Activated T-cell treated with anti-CD3 and anti-CD28 coated beads, Interleukin-2, amount 50 U/mL, for 1 hour (primary cell): Measurements from ENCODE around the gene SERGEF.
A peak's percentile ranks its signal among the peaks of the same experiment; 100 is the strongest.

Experiments used
- DNase-seq: peaks from one replicate; pipeline ENCODE4 v3.0.0-alpha.2; 2020

Gene SERGEF

GRCh38 chr11:17766073-17766359 is 246.8 kb downstream of the SERGEF start:
- no peak for DNase-seq

GRCh38 chr11:17765356-17766072 is 247.3 kb downstream of the SERGEF start:
- DNase-seq, result no peak

GRCh38 chr11:17764446-17765218 is 248.2 kb downstream of the SERGEF start:
- no peak for DNase-seq

- DNase-seq, result no peak
These were observed 249.1 kb downstream of the SERGEF start for GRCh38 chr11:17763703-17764102.

GRCh38 chr11:17763244-17763643 is 249.6 kb downstream of the SERGEF start:
- DNase-seq, result no peak

DNA sequence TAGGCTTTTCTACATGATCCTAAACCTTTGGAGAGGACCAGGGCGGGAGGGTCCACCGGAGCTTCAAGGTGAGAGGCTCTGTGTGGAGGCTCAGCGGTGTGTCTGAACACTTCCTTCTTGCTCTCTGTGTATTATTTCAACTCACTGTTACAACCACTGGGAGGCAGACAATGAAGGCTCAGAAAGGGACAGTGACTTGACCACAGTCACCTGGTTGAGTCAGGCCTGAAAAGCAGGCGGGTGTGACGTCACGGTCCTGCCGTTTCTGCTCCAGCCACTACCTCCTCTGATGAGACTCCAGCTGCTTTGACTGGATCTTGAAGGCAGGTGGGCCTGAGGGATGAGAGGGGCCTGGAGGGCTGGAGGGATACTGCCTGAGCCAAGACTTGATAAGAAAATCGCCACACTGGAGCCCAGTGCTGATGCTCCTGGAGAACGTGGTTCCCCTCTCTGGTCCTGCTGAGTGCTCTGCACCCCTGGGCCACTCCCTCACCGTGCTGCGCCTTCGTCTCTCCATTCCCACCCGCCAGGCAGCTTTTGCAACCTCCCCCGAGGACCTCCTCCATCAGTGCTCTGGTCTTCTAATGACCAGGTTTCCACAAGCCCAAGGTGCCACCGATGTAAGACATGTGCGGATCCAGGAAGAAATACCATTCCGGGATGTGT is 250.4 kb downstream of the SERGEF start:
- DNase-seq, result no peak

GRCh38 chr11:17760102-17761029 is 252.5 kb downstream of the SERGEF start:
- no peak for DNase-seq

DNA sequence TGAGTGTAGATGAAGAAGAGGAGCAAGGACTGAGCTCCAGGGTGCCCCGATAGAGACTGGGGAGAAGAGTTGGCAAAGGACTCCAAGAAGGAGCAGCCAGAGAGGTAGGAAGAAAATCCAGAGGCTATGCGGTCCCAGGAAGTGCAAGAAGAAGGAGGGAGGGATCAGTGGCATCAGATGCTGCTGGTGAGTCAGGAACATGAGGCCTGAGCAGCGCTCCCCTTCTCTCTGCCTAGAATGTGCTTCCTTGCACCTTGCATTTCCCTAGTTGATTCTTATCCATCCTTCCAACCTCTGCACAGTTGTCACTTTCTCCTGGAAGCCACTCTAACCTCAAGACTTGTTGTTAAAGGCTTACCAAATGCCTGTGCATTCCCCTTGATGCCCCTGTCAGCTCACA is 257.0 kb downstream of the SERGEF start:
- no peak for DNase-seq

GRCh38 chr11:17753641-17754040 is 259.2 kb downstream of the SERGEF start:
- no peak for DNase-seq

GRCh38 chr11:17753153-17753552 is 259.7 kb downstream of the SERGEF start:
- no peak for DNase-seq

DNA sequence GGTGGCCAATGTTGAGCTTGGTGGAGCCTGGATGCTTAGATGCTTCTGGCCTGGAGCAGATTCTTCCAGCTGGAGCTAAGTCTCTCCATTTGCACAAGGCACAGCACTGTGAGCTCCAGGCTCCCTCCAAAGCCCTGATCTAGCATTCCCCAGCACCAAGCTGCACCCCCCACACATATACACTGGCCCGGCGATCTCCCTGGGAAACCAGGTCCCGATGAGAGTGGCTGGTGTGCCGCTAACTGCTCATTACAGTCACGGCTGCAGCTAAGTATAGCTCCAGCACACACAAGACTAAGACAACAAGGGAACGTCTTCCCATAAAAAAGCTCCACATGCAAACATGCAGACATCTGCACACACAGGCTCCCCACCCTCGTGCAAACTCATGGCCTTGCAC is 260.7 kb downstream of the SERGEF start:
- DNase-seq, result no peak

GRCh38 chr11:17751558-17751957 is 261.3 kb downstream of the SERGEF start:
- DNase-seq, result no peak

DNA sequence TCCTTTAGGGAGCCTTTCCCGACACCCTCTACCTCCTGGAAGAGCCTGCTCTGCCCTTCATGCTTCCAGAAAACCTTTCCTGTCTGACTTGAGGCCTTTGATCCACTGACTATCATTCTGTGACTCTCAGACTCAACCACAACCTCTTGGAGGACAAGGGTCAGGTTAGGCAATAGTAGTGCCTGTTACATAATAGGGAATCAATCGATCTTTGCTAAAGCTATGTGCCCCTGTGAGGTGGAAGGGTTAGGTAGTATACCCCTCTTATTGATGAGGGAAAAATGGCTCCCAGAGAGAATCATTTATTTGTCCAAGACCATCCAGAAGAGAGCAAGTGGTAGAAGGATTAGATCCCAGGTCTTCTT is 262.1 kb downstream of the SERGEF start:
- DNase-seq, result no peak

DNA sequence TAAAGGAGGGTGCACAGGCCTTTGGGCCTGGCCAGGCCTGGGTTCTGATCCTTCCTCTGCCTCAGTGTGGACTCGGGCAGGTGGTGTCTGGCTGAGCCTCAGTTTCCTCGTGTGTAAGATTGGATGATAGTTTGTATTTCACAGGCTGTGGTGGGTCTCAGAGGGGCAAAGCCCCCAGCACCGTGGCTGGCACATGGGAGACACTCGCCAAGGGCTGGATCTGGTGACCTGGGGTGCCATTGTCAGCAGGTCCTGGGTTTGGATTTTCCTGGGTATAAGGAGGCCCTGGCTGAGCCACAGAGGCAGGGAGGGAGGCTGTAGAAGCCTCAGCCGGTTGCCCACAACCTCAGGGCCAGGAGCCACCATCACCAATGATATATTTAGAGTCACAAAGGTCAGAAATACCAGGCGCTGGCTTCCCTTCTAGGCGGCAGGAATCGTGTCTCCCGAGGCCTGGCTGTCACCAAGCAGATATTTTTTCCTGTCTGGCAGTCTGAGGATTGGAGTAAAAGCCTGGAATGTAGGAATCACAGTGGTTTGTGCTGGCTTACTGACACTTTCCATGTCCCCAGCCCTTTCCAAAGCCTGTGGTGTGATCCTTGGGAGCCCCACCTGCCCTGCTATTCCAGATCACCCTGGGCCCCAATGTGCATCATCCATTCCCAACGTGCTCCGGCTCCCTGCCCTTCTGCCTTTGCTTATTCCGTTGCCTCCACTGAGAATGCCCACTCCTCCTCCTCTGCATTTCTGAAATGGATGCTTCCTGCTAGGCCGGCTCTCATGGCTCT is 262.6 kb downstream of the SERGEF start:
- no peak for DNase-seq

GRCh38 chr11:17748761-17749721 is 263.8 kb downstream of the SERGEF start:
- DNase-seq, result no peak

GRCh38 chr11:17748044-17748443 is 264.8 kb downstream of the SERGEF start:
- DNase-seq, result no peak

DNA sequence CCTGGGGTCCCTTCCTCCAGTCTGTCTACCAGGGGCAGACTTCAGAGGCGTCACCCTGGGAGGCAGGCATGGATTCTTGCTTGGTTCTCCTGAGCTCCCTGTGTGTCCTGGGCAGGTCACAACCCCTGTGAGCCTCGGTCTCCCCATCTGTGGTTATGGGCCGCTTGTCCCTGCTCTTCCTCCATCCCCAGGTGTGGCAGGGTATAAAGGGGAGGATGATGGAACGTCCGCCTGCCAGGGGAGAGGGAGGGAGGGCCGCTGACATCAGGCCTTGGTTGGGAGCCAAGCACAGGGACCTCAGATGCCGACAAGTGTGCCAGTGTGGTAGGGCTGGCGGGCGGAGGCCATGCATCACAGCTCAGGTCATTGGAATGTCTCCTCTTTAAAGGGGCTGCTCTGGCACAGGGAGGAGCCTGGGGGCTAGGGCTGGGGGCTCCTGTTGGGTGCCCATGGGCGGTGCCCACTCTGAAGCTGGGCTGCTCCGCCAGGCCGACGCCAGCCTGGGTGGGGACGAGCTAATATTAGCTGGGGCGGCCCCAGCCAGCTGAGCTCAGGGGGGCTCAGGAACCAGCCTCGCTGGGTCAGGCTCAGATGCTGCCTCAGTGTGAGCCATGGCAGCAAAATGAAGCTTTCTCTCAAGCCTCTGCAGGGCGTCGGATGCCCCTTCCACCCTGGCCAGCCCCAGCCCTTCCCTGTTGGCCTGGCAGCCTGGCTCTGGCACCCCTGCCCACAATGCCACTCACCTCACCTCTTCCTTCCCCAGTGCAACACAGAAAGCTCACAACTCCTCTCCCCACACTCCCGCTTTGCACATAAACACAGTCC is 265.5 kb downstream of the SERGEF start:
- DNase-seq, result no peak

GRCh38 chr11:17746096-17746495 is 266.8 kb downstream of the SERGEF start:
- DNase-seq, result no peak

GRCh38 chr11:17745023-17745772 is 267.6 kb downstream of the SERGEF start:
- peak; percentile 11 for DNase-seq
